Skin of body (tissue), 1 donor: ENCODE data around the gene DCAF8L1. TPM values are rescaled to one million over a fixed set of nuclear protein-coding genes. Genes with fewer than 3 reads are reported as not detected.

ENCODE experiments used
- total RNA-seq: library from RNA; depleted of rRNA; stranded (reverse); fragments of >200 nt; gene quantifications from one replicate; pipeline ENCODE4 v1.2.3, GENCODE V29; 2014

The DCAF8L1 gene
- total RNA-seq, 1 donor from 2014 or later = not detected

Other genes starting within 250 kb of the DCAF8L1 start
- gene MAGEB10, start 173.5 kb downstream of the DCAF8L1 start, total RNA-seq = not detected